22Rv1 (cell line): Measurements from ENCODE around the gene PDAP1.
"Not testable (repeated sequence)": the region's sequence is repeated elsewhere in the genome, so short reads cannot be mapped to it uniquely, and the experiment has no call there.

Source experiments
- ZFX ChIP-seq: fragments of 450-650 bp; IDR thresholded peaks from 2 replicates; pipeline ENCODE4 v1.6.1; 2017; ENCODE audit warnings: antibody characterized with exemption, borderline replicate concordance
- TF ChIP-seq, protein P1 (sequence below): fragments of 450-650 bp; IDR thresholded peaks from 2 replicates; pipeline ENCODE4 v1.5.1; 2017; ENCODE audit warnings: mild to moderate bottlenecking

DNA sequence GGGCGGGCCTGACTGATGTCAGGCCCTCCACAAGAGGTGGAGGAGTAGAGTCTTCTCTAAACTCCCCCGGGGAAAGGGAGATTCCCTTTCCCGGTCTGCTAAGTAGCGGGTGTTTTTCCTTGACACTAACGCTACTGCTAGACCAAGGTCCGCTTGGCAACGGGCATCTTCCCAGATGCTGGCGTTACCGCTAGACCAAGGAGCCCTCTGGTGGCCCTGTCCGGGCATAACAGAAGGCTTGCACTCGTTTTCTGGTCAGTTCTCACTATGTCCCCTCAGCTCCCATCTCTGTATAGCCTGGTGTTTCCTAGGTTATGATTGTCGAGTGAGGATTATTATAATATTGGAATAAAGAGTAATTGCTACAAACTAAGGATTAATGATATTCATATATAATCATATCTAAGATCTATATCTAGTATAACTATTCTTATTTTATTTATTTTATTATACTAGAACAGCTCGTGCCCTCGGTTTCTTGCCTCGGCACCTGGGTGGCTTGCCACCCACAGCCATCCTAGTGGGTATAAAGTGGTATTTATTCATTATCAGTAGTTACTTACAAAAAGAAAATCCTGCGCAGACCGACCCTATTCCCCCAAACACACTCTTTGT lies 7.2 kb upstream of the PDAP1 start:
- TF ChIP-seq, protein P1, sequence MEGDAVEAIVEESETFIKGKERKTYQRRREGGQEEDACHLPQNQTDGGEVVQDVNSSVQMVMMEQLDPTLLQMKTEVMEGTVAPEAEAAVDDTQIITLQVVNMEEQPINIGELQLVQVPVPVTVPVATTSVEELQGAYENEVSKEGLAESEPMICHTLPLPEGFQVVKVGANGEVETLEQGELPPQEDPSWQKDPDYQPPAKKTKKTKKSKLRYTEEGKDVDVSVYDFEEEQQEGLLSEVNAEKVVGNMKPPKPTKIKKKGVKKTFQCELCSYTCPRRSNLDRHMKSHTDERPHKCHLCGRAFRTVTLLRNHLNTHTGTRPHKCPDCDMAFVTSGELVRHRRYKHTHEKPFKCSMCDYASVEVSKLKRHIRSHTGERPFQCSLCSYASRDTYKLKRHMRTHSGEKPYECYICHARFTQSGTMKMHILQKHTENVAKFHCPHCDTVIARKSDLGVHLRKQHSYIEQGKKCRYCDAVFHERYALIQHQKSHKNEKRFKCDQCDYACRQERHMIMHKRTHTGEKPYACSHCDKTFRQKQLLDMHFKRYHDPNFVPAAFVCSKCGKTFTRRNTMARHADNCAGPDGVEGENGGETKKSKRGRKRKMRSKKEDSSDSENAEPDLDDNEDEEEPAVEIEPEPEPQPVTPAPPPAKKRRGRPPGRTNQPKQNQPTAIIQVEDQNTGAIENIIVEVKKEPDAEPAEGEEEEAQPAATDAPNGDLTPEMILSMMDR, result peak; percentile 92
- TF ChIP-seq ZFX, result not testable (repeated sequence)
